ENCODE data around the gene ANO8.

DNA sequence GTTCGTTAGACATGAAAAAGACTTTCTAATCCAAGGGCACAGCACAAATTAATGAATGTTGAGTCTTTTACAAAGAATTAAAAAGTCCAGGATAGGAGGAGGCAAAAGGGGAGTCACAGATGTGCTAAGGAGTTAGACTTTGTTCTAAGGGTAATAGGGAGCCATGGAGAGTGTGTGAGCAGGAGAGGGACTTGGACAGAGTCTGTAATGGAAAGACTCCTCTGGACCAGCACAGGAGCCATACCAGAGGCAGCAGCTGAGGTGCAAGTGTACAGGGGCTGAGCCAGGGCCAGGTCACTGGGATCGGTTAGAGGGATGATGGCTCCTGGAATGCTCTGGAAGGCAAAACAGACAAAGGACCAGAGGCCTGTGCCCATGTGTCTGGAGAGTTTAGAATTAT lies 13.2 kb upstream of the ANO8 start:
- TF ChIP-seq POLR2AphosphoS5 (IDR thresholded peaks at IDR 0.05) (no peak), EP300 (IDR thresholded peaks at IDR 0.05) (no peak), POLR2A (IDR thresholded peaks at IDR 0.05) (no peak)
- TF ChIP-seq, protein P1, sequence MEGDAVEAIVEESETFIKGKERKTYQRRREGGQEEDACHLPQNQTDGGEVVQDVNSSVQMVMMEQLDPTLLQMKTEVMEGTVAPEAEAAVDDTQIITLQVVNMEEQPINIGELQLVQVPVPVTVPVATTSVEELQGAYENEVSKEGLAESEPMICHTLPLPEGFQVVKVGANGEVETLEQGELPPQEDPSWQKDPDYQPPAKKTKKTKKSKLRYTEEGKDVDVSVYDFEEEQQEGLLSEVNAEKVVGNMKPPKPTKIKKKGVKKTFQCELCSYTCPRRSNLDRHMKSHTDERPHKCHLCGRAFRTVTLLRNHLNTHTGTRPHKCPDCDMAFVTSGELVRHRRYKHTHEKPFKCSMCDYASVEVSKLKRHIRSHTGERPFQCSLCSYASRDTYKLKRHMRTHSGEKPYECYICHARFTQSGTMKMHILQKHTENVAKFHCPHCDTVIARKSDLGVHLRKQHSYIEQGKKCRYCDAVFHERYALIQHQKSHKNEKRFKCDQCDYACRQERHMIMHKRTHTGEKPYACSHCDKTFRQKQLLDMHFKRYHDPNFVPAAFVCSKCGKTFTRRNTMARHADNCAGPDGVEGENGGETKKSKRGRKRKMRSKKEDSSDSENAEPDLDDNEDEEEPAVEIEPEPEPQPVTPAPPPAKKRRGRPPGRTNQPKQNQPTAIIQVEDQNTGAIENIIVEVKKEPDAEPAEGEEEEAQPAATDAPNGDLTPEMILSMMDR (IDR thresholded peaks at IDR 0.05), result no peak

Measured in upper lobe of left lung (tissue), 4 donors.